HG03175 (cell line): Measurements from ENCODE around the gene ENTPD1.
"Not testable (repeated sequence)": the region's sequence is repeated elsewhere in the genome, so short reads cannot be mapped to it uniquely, and the experiment has no call there.

ENCODE experiments used
- ATAC-seq: cut with Tn5 transposase; IDR thresholded peaks from one replicate; pipeline ENCODE4 v1.9.1; 2021; ENCODE audit warnings: mild to moderate bottlenecking, moderate library complexity; ENCODE audit not compliant: unreplicated experiment

ENTPD1 gene

GRCh38 chr10:95756809-95757684 is 1.1 kb downstream of the ENTPD1 start:
- ATAC-seq = no peak

- peak; percentile 58 for ATAC-seq
Observed at GRCh38 chr10:95758351-95759025, 2.5 kb downstream of the ENTPD1 start.

- ATAC-seq = no peak
Observed at GRCh38 chr10:95759233-95759826, 3.4 kb downstream of the ENTPD1 start.

- ATAC-seq = no peak
Observed at GRCh38 chr10:95761939-95762492, 6.1 kb downstream of the ENTPD1 start.

GRCh38 chr10:95767884-95768556 is 12.1 kb downstream of the ENTPD1 start:
- peak; percentile 84 for ATAC-seq

GRCh38 chr10:95770084-95770720 is 14.2 kb downstream of the ENTPD1 start:
- ATAC-seq = no peak

- ATAC-seq = not testable (repeated sequence)
Observed at GRCh38 chr10:95773454-95773853, 17.5 kb downstream of the ENTPD1 start.

GRCh38 chr10:95777638-95778037 is 21.7 kb downstream of the ENTPD1 start:
- ATAC-seq = not testable (repeated sequence)

GRCh38 chr10:95782318-95782717 is 26.4 kb downstream of the ENTPD1 start:
- no peak for ATAC-seq

GRCh38 chr10:95783741-95784140 is 27.8 kb downstream of the ENTPD1 start:
- peak; percentile 71 for ATAC-seq

GRCh38 chr10:95784279-95784913 is 28.4 kb downstream of the ENTPD1 start:
- peak; percentile 26 for ATAC-seq

- peak; percentile 35 for ATAC-seq
Observed at GRCh38 chr10:95785317-95785716, 29.4 kb downstream of the ENTPD1 start.

GRCh38 chr10:95785942-95786669 is 30.1 kb downstream of the ENTPD1 start:
- ATAC-seq = no peak

GRCh38 chr10:95787447-95787846 is 31.5 kb downstream of the ENTPD1 start:
- ATAC-seq = no peak

- no peak for ATAC-seq
Observed at GRCh38 chr10:95788830-95789229, 32.9 kb downstream of the ENTPD1 start.

- no peak for ATAC-seq
Observed at GRCh38 chr10:95789902-95790301, 33.9 kb downstream of the ENTPD1 start.

GRCh38 chr10:95790982-95791381 is 35.0 kb downstream of the ENTPD1 start:
- peak; percentile 57 for ATAC-seq

GRCh38 chr10:95791425-95791979 is 35.5 kb downstream of the ENTPD1 start:
- no peak for ATAC-seq

GRCh38 chr10:95792211-95792780 is 36.3 kb downstream of the ENTPD1 start:
- ATAC-seq = no peak
